DMS114 treated with DMSO at 0.1 percent for 48 hours (cell line): ENCODE results near the gene GOLGA3.
"Not testable (repeated sequence)": the region's sequence is repeated elsewhere in the genome, so short reads cannot be mapped to it uniquely, and the experiment has no call there.

Experiments used
- DNase-seq: peaks from one replicate; lab custom pipeline; 2025; ENCODE audit not compliant: unreplicated experiment; lab: John Stamatoyannopoulos, UW

The GOLGA3 gene

DNA sequence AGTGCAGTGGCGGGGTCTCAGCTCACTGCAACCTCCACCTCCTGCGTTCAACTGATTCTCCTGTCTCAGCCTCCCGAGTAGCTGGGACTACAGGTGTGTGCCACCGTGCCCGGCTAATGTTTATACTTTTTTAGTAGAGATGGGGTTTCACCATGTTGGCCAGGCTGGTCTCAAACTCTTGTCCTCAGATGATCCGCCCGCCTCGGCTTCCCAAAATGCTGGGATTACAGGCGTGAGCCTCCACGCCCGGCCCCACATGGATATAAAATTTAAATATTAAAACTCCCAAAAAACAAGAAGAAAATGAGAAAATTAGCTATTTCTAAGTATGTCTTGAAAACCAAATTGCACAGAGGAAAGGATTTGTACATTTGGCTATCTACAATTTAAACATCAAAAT lies 16.0 kb upstream of the GOLGA3 start:
- DNase-seq: not testable (repeated sequence)

GRCh38 chr12:132842449-132843045 lies 13.9 kb upstream of the GOLGA3 start:
- no peak for DNase-seq

DNA sequence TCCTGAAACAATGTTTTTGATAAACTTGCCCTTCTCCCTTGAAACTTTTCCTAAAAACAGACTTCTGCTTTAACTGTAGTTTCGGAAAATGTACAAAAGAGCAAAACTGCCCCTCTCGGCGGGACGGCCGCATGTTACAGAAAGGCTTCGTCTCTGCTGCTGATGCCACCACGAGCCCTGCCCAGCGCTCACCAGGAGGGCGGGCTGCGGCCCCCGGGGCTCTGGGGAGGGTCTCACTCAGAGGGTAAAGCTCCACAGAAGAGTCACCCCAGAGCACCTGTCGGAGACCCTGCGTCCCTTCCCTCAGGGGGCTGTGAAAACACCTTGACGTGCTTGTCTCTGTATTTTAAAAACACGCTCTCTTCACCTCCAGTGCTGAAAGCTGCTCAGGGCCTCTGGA lies 12.5 kb upstream of the GOLGA3 start:
- DNase-seq: no peak

DNA sequence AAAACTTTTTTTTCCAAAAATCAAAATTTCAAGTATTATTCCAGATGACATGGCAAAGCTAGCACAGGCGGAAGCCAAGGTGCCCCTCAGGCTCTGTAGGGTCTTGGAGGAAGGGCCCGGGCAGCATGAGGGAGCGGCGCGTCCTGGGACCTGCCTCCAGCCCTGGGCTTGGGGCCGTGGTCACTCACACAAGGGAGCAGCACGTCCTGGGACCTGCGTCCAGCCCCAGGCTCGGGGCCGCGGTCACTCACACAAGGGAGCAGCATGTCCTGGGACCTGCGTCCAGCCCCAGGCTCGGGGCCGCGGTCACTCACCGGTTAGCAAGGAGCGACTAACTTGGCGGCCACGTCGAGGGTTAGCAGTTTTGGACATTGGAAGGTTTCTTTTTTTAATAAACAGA lies 11.9 kb upstream of the GOLGA3 start:
- no peak for DNase-seq

DNA sequence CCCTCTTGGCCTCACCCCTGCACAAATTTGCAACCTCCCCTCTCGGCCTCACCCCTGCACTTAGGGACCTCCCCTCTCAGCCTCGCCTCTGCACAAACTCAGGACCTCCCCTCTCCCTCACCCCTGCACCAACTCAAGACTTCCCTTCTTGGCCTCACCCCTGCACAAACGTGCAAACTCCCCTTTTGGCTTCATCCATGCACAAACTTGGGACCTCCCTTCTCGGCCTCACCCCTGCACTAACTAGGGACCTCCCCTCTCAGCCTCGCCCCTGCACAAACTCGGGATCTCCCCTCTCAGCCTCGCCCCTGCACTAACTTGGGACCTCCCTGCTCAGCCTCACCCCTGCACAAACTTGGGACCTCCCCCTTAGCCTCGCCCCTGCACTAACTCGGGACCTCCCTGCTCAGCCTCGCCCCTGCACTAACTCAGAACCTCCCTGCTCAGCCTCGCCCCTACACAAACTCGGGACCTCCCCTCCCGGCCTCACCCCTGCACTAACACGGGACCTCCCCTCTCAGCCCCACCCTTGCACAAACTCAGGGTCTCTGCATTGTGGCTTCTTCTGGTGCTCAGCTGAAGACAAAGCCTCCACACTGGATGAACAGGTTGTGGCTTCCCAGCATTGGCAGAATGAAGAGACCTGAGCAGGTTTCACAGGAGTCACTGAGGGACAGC lies 11.0 kb upstream of the GOLGA3 start:
- no peak for DNase-seq

GRCh38 chr12:132838410-132839080 lies 9.9 kb upstream of the GOLGA3 start:
- DNase-seq: no peak

DNA sequence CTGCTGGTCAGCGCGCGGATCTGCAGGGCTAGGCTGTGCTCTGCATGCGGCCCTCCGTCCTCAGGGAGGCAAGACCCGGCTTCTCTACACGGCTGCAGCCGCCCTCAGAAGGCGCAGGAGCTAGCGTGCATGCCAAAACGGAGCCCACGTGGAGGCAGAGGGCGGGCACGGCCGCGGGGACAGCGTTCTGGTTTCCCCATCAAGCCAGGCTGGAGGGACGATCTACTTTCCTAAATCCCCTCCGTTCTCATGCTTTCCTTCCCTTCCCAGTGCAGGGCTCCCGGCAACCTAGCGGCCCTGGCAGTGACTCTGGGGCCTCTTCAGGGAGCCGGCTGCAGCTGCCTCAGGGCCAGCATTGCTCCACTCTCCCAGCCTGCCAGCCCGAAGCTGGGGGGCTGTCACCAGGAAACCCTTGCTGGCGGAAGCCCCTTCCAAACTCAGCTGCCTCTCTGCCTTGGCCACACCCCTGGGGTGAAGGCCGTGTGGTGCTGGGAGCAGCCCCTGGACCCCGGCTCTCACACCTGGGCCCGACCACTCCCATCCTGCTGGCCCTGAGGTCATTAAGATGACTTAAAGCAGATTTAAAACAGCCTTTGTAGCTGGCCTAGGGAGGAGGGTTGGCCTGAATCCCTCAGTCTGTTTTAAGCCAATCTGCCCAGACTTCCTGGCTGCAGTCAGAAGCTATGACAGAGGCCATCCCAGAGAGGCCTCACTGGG lies 9.2 kb upstream of the GOLGA3 start:
- DNase-seq: no peak

GRCh38 chr12:132836795-132837331 lies 8.2 kb upstream of the GOLGA3 start:
- no peak for DNase-seq

DNA sequence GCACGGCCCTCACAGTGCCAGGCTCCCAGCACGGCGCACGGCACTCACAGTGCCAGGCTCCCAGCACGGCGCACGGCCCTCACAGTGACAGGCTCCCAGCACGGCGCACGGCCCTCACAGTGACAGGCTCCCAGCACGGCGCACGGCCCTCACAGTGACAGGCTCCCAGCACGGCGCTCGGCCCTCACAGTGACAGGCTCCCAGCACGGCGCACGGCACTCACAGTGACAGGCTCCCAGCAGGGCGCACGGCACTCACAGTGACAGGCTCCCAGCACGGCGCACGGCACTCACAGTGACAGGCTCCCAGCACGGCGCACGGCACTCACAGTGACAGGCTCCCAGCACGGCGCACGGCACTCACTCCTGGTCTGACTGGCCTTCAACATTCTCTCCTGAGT lies 7.6 kb upstream of the GOLGA3 start:
- DNase-seq: not testable (repeated sequence)

- DNase-seq: no peak
Measured at GRCh38 chr12:132835076-132836025, 6.7 kb upstream of the GOLGA3 start.

DNA sequence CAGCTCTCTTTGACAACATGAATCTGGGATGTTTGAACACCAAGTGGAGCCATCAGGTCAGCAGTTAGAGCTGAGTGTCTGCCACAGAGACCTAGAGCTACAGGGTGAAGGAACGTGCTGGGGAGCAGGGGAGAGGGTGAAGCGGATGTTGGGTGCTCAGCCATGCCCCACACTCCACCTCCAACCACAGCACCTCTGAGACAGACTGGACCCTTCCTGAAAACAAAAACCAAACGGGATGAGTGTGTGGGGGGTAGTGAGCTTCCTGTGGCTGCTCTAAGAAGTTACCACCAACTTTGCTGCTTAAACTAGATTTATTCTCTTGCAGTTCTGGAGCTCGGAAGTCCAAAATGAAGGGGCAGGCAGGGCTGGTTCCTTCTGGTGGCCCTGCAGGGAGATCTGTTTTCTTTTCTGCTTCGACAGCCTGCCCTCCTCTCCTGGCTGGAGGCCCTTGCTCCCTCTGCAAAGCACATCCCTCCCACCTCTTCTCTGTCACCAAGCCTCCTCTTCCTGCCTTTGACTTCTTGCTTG lies 5.6 kb upstream of the GOLGA3 start:
- DNase-seq: no peak

DNA sequence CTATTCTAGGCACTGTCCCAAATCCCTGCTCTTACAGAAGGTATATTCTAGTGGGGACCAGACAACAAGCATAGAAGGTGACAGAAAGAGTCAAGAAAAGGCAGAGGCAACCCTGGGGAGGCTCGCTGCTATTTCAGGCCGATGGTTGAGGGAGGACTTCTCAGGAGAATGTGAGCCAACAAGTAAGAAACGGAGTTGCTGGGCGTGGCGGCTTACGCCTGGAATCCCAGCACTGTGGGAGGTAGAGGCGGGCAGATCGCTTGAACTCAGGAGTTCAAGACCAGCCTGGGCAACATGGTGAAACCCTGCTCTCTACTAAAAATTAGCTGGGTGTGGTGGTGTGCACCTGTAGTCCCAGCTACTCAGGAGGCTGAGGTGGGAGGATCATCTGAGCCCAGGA lies 4.7 kb upstream of the GOLGA3 start:
- DNase-seq: no peak

GRCh38 chr12:132831771-132832170 lies 3.1 kb upstream of the GOLGA3 start:
- no peak for DNase-seq

GRCh38 chr12:132827763-132828703 lies 636 bp downstream of the GOLGA3 start:
- DNase-seq: no peak

DNA sequence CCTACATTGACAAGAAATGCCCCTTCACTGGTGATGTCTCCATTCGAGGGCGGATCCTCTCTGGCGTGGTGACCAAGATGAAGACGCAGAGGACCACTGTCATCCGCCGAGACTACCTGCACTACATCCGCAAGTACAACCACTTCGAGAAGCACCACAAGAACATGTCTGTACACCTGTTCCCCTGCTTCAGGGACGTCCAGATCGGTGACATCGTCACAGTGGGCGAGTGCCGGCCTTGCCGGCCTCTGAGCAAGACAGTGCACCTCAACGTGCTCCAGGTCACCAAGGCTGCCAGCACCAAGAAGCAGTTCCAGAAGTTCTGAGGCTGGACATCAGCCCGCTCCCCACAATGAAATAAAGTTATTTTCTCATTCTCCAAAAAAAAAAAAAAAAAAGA lies 2.8 kb downstream of the GOLGA3 start:
- DNase-seq: no peak

DNA sequence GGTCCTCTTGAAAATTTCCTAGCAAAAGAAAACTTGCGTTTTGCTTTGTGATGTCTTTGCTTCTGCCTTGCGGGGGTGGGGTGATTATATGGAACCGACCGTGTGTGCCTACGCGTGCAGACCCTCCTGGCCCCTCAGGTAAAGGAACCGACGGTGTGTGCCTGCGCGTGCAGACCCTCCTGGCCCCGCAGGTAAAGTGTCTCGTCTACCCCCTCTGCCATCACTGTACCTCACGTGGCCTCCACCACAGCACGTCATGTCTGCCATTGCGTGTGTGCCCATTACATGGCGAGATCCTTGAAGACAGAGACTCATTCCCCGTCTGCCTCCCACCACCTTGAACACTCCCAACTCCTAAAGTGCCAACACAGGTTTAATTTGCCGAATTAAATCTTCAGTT lies 3.6 kb downstream of the GOLGA3 start:
- no peak for DNase-seq

DNA sequence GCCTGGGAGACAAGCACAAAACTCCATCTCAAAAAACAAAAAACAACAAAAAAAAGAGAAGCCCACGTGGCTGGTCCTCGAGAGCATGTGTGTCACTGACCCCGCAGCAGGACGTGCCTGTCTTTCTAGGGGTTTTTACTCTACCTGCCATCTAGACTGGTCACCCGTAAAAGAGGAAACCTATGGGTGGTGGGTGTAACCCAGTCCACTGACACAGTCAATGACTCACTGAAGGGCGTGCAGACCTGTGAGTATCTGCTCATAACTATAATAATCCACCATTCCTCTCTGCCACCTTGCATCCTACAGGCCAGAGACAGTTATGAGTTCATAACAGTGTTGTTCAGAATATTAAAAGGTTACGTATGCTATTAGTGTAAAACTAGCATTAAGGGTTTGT lies 4.6 kb downstream of the GOLGA3 start:
- no peak for DNase-seq

- no peak for DNase-seq
Measured at GRCh38 chr12:132818562-132818961, 10.1 kb downstream of the GOLGA3 start.

DNA sequence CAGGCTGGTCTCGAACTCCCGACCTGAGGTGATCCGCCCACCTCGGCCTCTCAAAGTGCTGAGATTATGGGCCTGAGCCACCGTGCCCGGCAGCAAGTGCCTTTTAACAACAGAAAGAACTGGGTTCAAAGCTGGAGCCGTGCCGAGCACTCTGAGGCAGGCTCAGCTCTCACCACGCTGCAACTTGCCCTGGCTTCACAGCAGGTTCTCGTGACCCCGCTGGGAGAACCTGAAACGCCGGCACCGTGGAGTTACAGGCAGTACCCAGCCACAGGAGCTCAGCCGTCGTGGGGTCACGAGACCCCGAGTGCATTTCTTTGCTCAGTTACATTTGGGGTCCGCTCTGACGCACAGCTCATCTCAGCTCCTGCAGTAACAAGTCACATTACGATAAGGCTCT lies 14.4 kb downstream of the GOLGA3 start:
- no peak for DNase-seq
